ENCODE measurements around the gene MAT2A.
"Not testable (repeated sequence)": the region's sequence is repeated elsewhere in the genome, so short reads cannot be mapped to it uniquely, and the experiment has no call there.

DNA sequence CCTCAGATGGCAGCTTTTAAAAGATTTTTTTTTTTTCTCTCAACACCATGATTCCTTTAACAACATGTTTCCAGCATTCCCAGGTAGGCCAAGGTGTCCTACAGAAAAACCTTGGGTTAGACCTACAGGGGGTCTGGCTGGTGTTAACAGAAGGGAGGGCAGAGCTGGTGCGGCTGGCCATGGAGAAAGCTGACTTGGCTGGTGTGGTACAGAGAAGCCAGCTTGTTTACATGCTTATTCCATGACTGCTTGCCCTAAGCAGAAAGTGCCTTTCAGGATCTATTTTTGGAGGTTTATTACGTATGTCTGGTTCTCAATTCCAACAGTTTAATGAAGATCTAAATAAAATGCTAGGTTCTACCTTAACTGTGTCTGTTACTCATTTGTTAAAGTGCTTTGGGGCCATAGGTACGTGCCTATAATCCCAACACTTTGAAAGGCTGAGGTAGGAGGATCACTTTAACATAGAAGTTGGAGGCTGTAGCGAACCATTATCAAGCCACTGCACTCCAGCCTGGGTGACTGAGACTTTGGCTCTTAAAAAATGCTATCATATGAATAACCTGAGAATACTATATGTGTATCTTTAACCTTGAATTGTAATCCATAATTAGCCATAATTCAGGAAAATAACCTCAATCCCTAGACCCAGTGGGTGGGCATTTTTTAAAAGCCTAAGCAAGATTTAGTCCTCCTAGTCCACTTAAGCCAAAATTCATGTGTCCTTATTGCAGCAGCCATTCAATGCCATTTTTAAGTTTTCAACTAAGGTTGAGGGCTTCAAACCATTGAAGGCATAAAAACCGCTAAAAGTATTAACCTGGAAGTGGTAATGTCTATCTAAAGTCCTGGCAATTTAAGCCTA lies 6.2 kb downstream of the MAT2A start:
- not testable (repeated sequence) for TF ChIP-seq L3MBTL2 (conservative IDR thresholded peaks at IDR 0.05); FOXA1 (IDR thresholded peaks at IDR 0.05); ARNT (IDR thresholded peaks at IDR 0.05)
